Vagina (tissue), 2 donors: ENCODE data around the gene TBCEL. TPM values are rescaled to one million over a fixed set of nuclear protein-coding genes. Genes with fewer than 3 reads are reported as not detected.

Experiments
- DNase-seq, 2 donors: peaks; one replicate each; pipeline ENCODE4 v3.0.0-alpha.2; 2017; ENCODE audit errors: extremely low spot score in 2 of 2
- H3K27ac ChIP-seq: fragments of 200-600 bp; sonication (generic); one replicate; pipeline ENCODE4 v1.5.1; 2019
- H3K27me3 ChIP-seq: fragments of 200-600 bp; sonication (generic); one replicate; pipeline ENCODE4 v1.5.1; 2019
- H3K36me3 ChIP-seq, 2 donors: fragments of 200-600 bp; sonication (generic); one replicate each; pipeline ENCODE4 v1.5.1; 2017 to 2019
- H3K4me1 ChIP-seq: fragments of 200-600 bp; sonication (generic); one replicate; pipeline ENCODE4 v1.5.1; 2019
- H3K4me3 ChIP-seq, 2 donors: fragments of 200-600 bp; sonication (generic); 1 replicate in 1 of 2; 2 replicates in 1 of 2; pipeline ENCODE4 v1.5.1; 2016 to 2019
- H3K9me3 ChIP-seq: fragments of 200-600 bp; sonication (generic); one replicate; pipeline ENCODE4 v1.5.1; 2019
- CTCF ChIP-seq, 3 experiments: fragments of 450-650 bp in 2 of 3; fragments of 200-600 bp in 1 of 3; sonication (generic) in 1 of 3; IDR thresholded peaks; one replicate each; pipeline ENCODE4 v1.5.1; 2017 to 2019; ENCODE audit warnings: antibody characterized with exemption in 3 of 3, mild to moderate bottlenecking in 2 of 3, moderate library complexity in 2 of 3
- POLR2A ChIP-seq, 2 donors: fragments of 450-650 bp; IDR thresholded peaks; one replicate each; pipeline ENCODE4 v1.6.1; 2017; ENCODE audit warnings: antibody characterized with exemption in 2 of 2, mild to moderate bottlenecking in 2 of 2, moderate library complexity in 2 of 2
- POLR2AphosphoS5 ChIP-seq, 2 donors: sonication (generic); formaldehyde crosslinking; IDR thresholded peaks; one replicate each; pipeline ENCODE4 v1.9.0; 2017; ENCODE audit warnings: antibody characterized with exemption in 2 of 2, mild to moderate bottlenecking in 2 of 2, low read depth in 1 of 2; ENCODE audit not compliant: insufficient read depth in 1 of 2
- intact Hi-C: fragments of 100-400 bp; cut with DNase I; formaldehyde crosslinking; loops from one replicate; pipeline ENCODE4 v1.15.1; 2023
- total RNA-seq: library from RNA; depleted of rRNA; stranded (reverse); fragments of >200 nt; gene quantifications from one replicate; pipeline ENCODE4 v1.2.3, GENCODE V29; 2016

Gene TBCEL
- total RNA-seq, 1 donor from 2014 or later, result 19.2 TPM

- Histone ChIP-seq H3K36me3 (peaks cover 0 to 14% of the 10 kb centered on the region in 2 donors), H3K4me3 (no peak overlapping the region), H3K27me3 (no peaks in the 10 kb centered on the region), H3K27ac (no peak overlapping the region), H3K4me1 (no peaks in the 10 kb centered on the region), H3K9me3 (no peaks in the 10 kb centered on the region)
- no peak for DNase-seq
- intact Hi-C loops, result no loop called here
- TF ChIP-seq POLR2AphosphoS5 (IDR thresholded peaks at IDR 0.05; ENCODE audit: insufficient read depth in 1 of 2, low read depth in 1 of 2) (no peak), POLR2A (IDR thresholded peaks at IDR 0.05) (no peak), CTCF (IDR thresholded peaks at IDR 0.05) (no peak)
Measured at GRCh38 chr11:121048464-121049233, 24.7 kb downstream of the TBCEL start.

- H3K27me3 ChIP-seq, result no peaks in the 10 kb centered on the region
- H3K4me1 ChIP-seq, result no peaks in the 10 kb centered on the region
- intact Hi-C loops, result no loop called here
- peaks cover 0 to 24% of the 10 kb centered on the region in 2 donors for H3K36me3 ChIP-seq
- H3K9me3 ChIP-seq, result no peaks in the 10 kb centered on the region
- H3K4me3 ChIP-seq, result no peak overlapping the region
- TF ChIP-seq POLR2AphosphoS5 (IDR thresholded peaks at IDR 0.05; ENCODE audit: insufficient read depth in 1 of 2, low read depth in 1 of 2) (no peak), CTCF (IDR thresholded peaks at IDR 0.05) (no peak), POLR2A (IDR thresholded peaks at IDR 0.05) (no peak)
- DNase-seq, result no peak
- H3K27ac ChIP-seq, result no peak overlapping the region
Measured at GRCh38 chr11:121053244-121053643, 29.3 kb downstream of the TBCEL start.

- Histone ChIP-seq H3K4me3 (no peak overlapping the region), H3K4me1 (no peaks in the 10 kb centered on the region), H3K36me3 (peaks cover 0 to 30% of the 10 kb centered on the region in 2 donors), H3K9me3 (no peaks in the 10 kb centered on the region), H3K27me3 (no peaks in the 10 kb centered on the region), H3K27ac (no peak overlapping the region)
- no peak for DNase-seq
- TF ChIP-seq POLR2AphosphoS5 (IDR thresholded peaks at IDR 0.05; ENCODE audit: insufficient read depth in 1 of 2, low read depth in 1 of 2) (no peak), CTCF (IDR thresholded peaks at IDR 0.05) (no peak), POLR2A (IDR thresholded peaks at IDR 0.05) (no peak)
- intact Hi-C loops, result no loop called here
Measured at GRCh38 chr11:121054266-121054665, 30.4 kb downstream of the TBCEL start.

GRCh38 chr11:121055076-121055475 lies 31.2 kb downstream of the TBCEL start:
- no peaks in the 10 kb centered on the region for H3K4me1 ChIP-seq
- no peak overlapping the region for H3K27ac ChIP-seq
- H3K27me3 ChIP-seq, result no peaks in the 10 kb centered on the region
- intact Hi-C loops, result no loop called here
- DNase-seq, result no peak
- no peaks in the 10 kb centered on the region for H3K9me3 ChIP-seq
- no peak for TF ChIP-seq CTCF (IDR thresholded peaks at IDR 0.05)
- no peak for TF ChIP-seq POLR2A (IDR thresholded peaks at IDR 0.05)
- TF ChIP-seq POLR2AphosphoS5 (IDR thresholded peaks at IDR 0.05; ENCODE audit: insufficient read depth in 1 of 2, low read depth in 1 of 2), result no peak
- H3K36me3 ChIP-seq, result peaks cover 0 to 25% of the 10 kb centered on the region in 2 donors
- no peak overlapping the region for H3K4me3 ChIP-seq

- Histone ChIP-seq H3K4me3 (no peak overlapping the region), H3K9me3 (no peaks in the 10 kb centered on the region), H3K27me3 (no peaks in the 10 kb centered on the region), H3K27ac (no peak overlapping the region), H3K4me1 (no peaks in the 10 kb centered on the region), H3K36me3 (peaks cover 0 to 29% of the 10 kb centered on the region in 2 donors)
- no peak for DNase-seq
- intact Hi-C loops, result no loop called here
- no peak for TF ChIP-seq POLR2A (IDR thresholded peaks at IDR 0.05)
- no peak for TF ChIP-seq POLR2AphosphoS5 (IDR thresholded peaks at IDR 0.05; ENCODE audit: insufficient read depth in 1 of 2, low read depth in 1 of 2)
- TF ChIP-seq CTCF (IDR thresholded peaks at IDR 0.05), result no peak
Measured at GRCh38 chr11:121057922-121058321, 34.0 kb downstream of the TBCEL start.
